Measurements from ENCODE around the gene EXOC6B.

- TF ChIP-seq CTCF (IDR thresholded peaks at IDR 0.05) (no peak), POLR2A (IDR thresholded peaks at IDR 0.05) (no peak)
These were observed 644.2 kb downstream of the EXOC6B start for GRCh38 chr2:72181616-72182015.

All from prostate gland (tissue), 2 donors.